Body of pancreas (tissue), 4 donors: ENCODE data around the gene VWA5B1. TPM values are rescaled to one million over a fixed set of nuclear protein-coding genes. Genes with fewer than 3 reads are reported as not detected.

Experiments
- ATAC-seq: fragments of 150-250 bp; one replicate; pipeline ENCODE4 v1.9.1; 2016
- DNase-seq, 4 donors: peaks; one replicate each; pipeline ENCODE4 v3.0.0-alpha.2; 2019
- H3K27ac ChIP-seq, 4 donors: fragments of 200-600 bp; sonication (generic); 1 replicate in 3 of 4; 2 replicates in 1 of 4; pipeline versions ENCODE4 v1.5.1 to v1.6.1; 2016 to 2019; ENCODE audit warnings: mild to moderate bottlenecking in 1 of 4, mixed read lengths in 1 of 4, moderate library complexity in 1 of 4
- H3K27me3 ChIP-seq, 2 donors: fragments of 200-600 bp; sonication (generic); one replicate each; pipeline ENCODE4 v1.6.0; 2016; ENCODE audit warnings: mild to moderate bottlenecking in 1 of 2
- H3K36me3 ChIP-seq, 2 donors: fragments of 200-600 bp; sonication (generic); replicated peaks in 1 of 2; 2 replicates each; pipeline ENCODE4 v1.5.1; 2016; ENCODE audit warnings: low read depth in 2 of 2; ENCODE audit not compliant: insufficient read depth in 1 of 2
- H3K4me1 ChIP-seq: fragments of 200-600 bp; sonication (generic); one replicate; pipeline ENCODE4 v1.6.0; 2016
- H3K4me3 ChIP-seq, 2 donors: fragments of 200-600 bp; sonication (generic); 1 replicate in 1 of 2; 2 replicates in 1 of 2; pipeline ENCODE4 v1.5.1; 2016 to 2019
- H3K9me3 ChIP-seq, 3 donors: fragments of 200-600 bp; sonication (generic); 1 replicate in 2 of 3; 2 replicates in 1 of 3; pipeline ENCODE4 v1.5.1; 2016
- POLR2A ChIP-seq, 3 donors: fragments of 450-650 bp; IDR thresholded peaks; one replicate each; pipeline ENCODE4 v1.6.1; 2016; ENCODE audit warnings: antibody characterized with exemption in 3 of 3, mild to moderate bottlenecking in 2 of 3
- WGBS, 2 donors: methylation state at CpG; one replicate each; pipeline ENCODE4 v1.1.5; 2017; 5-methylcytosine and 5-hydroxymethylcytosine counted together
- intact Hi-C: fragments of 100-400 bp; cut with DNase I; formaldehyde crosslinking; loops from one replicate; pipeline ENCODE4 v1.15.1; 2023
- total RNA-seq, 2 donors: library from RNA; depleted of rRNA; stranded (reverse); fragments of >200 nt; gene quantifications; one replicate each; pipeline ENCODE4 v1.1.0, GENCODE V29; 2016
- TF ChIP-seq, protein P1 (sequence below), 7 experiments: fragments of 450-650 bp in 4 of 7; fragments of 200-600 bp in 3 of 7; sonication (generic) in 3 of 7; IDR thresholded peaks; one replicate each; pipeline ENCODE4 v1.5.1; 2016 to 2019; ENCODE audit warnings: antibody characterized with exemption in 7 of 7

The VWA5B1 gene
- total RNA-seq, 2 donors from 2014 or later = not detected

DNA sequence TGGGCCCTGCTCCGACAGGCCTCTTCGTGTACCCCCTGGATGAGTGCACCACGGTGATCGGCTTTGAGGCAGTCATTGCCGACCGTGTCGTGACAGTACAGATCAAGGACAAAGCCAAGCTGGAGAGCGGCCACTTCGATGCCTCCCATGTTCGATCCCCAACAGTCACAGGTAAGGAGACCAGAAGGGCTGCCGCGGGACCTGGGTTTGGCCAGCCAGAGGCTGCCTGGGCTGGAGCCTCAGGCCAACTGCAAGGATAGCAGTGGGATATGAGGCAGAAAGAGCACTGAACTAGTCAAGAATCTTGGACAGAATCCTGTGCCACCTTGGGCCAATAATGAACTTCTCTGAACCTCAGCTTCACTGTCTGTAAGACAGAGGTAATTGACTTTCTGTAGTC lies 22.1 kb downstream of the VWA5B1 start:
- 88 to 97% methylated on average over 5 to 12 of the region's 12 CpGs for WGBS, 2 donors
- Histone ChIP-seq H3K27ac (no peak overlapping the region), H3K36me3 (no peaks in the 10 kb centered on the region), H3K9me3 (no peaks in the 10 kb centered on the region), H3K4me3 (no peak overlapping the region), H3K27me3 (no peaks in the 10 kb centered on the region), H3K4me1 (no peaks in the 10 kb centered on the region)
- ATAC-seq (no peak), DNase-seq (no peak)
- intact Hi-C loops = no loop called here
- TF ChIP-seq, protein P1, sequence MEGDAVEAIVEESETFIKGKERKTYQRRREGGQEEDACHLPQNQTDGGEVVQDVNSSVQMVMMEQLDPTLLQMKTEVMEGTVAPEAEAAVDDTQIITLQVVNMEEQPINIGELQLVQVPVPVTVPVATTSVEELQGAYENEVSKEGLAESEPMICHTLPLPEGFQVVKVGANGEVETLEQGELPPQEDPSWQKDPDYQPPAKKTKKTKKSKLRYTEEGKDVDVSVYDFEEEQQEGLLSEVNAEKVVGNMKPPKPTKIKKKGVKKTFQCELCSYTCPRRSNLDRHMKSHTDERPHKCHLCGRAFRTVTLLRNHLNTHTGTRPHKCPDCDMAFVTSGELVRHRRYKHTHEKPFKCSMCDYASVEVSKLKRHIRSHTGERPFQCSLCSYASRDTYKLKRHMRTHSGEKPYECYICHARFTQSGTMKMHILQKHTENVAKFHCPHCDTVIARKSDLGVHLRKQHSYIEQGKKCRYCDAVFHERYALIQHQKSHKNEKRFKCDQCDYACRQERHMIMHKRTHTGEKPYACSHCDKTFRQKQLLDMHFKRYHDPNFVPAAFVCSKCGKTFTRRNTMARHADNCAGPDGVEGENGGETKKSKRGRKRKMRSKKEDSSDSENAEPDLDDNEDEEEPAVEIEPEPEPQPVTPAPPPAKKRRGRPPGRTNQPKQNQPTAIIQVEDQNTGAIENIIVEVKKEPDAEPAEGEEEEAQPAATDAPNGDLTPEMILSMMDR (IDR thresholded peaks at IDR 0.05) = no peak
- no peak for TF ChIP-seq POLR2A (IDR thresholded peaks at IDR 0.05)

- TF ChIP-seq POLR2A (IDR thresholded peaks at IDR 0.05) = no peak
- TF ChIP-seq, protein P1 (IDR thresholded peaks at IDR 0.05) = no peak
- no peak overlapping the region for H3K4me3 ChIP-seq
- H3K9me3 ChIP-seq = no peaks in the 10 kb centered on the region
- WGBS, 2 donors = 79 to 80% methylated on average over 8 to 11 of the region's 11 CpGs
- DNase-seq (no peak), ATAC-seq (no peak)
- no peaks in the 10 kb centered on the region for H3K27me3 ChIP-seq
- H3K4me1 ChIP-seq = no peaks in the 10 kb centered on the region
- no peak overlapping the region for H3K27ac ChIP-seq
- H3K36me3 ChIP-seq = no peaks in the 10 kb centered on the region
- intact Hi-C loops = no loop called here
Observed at GRCh38 chr1:20317471-20317870, 26.8 kb downstream of the VWA5B1 start.

- no peak overlapping the region for H3K4me3 ChIP-seq
- TF ChIP-seq, protein P1 (IDR thresholded peaks at IDR 0.05) = no peak
- TF ChIP-seq POLR2A (IDR thresholded peaks at IDR 0.05) = no peak
- intact Hi-C loops = no loop called here
- H3K27ac ChIP-seq = no peak overlapping the region
- ATAC-seq = no peak
- H3K9me3 ChIP-seq = no peaks in the 10 kb centered on the region
- no peak for DNase-seq
- no peaks in the 10 kb centered on the region for H3K27me3 ChIP-seq
- 81 to 84% methylated on average over 11 to 14 of the region's 14 CpGs for WGBS, 2 donors
- no peaks in the 10 kb centered on the region for H3K36me3 ChIP-seq
- H3K4me1 ChIP-seq = no peaks in the 10 kb centered on the region
Observed at GRCh38 chr1:20318521-20318920, 27.8 kb downstream of the VWA5B1 start.

- Histone ChIP-seq H3K4me3 (no peak overlapping the region), H3K27ac (no peak overlapping the region), H3K9me3 (no peaks in the 10 kb centered on the region), H3K4me1 (no peaks in the 10 kb centered on the region), H3K27me3 (no peaks in the 10 kb centered on the region), H3K36me3 (no peaks in the 10 kb centered on the region)
- DNase-seq (no peak), ATAC-seq (no peak)
- WGBS, 2 donors = 69 to 70% methylated on average over 4 of the region's 4 CpGs
- intact Hi-C loops = no loop called here
- TF ChIP-seq, protein P1 (IDR thresholded peaks at IDR 0.05) = no peak
- TF ChIP-seq POLR2A (IDR thresholded peaks at IDR 0.05) = no peak
Observed at GRCh38 chr1:20318971-20319370, 28.3 kb downstream of the VWA5B1 start.

GRCh38 chr1:20319456-20320220 lies 29.0 kb downstream of the VWA5B1 start:
- no peak for DNase-seq
- TF ChIP-seq, protein P1 (IDR thresholded peaks at IDR 0.05) = no peak
- TF ChIP-seq POLR2A (IDR thresholded peaks at IDR 0.05) = no peak
- Histone ChIP-seq H3K27me3 (no peaks in the 10 kb centered on the region), H3K4me3 (no peak overlapping the region), H3K9me3 (no peaks in the 10 kb centered on the region), H3K4me1 (no peaks in the 10 kb centered on the region), H3K27ac (no peak overlapping the region), H3K36me3 (no peaks in the 10 kb centered on the region)
- intact Hi-C loops = no loop called here
- 73 to 82% methylated on average over 11 of the region's 11 CpGs for WGBS, 2 donors
- no peak for ATAC-seq
